ENCODE measurements around the gene PAX8. TPM values are rescaled to one million over a fixed set of nuclear protein-coding genes. Genes with fewer than 3 reads are reported as not detected.

The PAX8 gene
- total and polyA plus RNA-seq, 2 of the 13 experiments (the other 11 are each of a cell fraction or from before 2014, with no cell fraction given), result 1.5 to 8.8 TPM

- TF ChIP-seq ZNF574 (CRISPR knock-in tag; IDR thresholded peaks at IDR 0.05) (peak; percentile 10; the same call in 1 of the 2 replicates), NR2F1 (CRISPR knock-in tag; IDR thresholded peaks at IDR 0.05) (peak; percentile 25 to 39; a peak in 1 of 4 replicates), ZNF263 (CRISPR knock-in tag; IDR thresholded peaks at IDR 0.05) (peak; percentile 73; the same call in 1 of the 2 replicates), FOXK1 (CRISPR knock-in tag; IDR thresholded peaks at IDR 0.05; ENCODE audit: borderline replicate concordance, low read depth) (peak; percentile 70; the same call in 1 of the 2 replicates), MAX (IDR thresholded peaks at IDR 0.05) (peak; percentile 12; the same call in 1 of the 2 replicates), RXRB (CRISPR knock-in tag; IDR thresholded peaks at IDR 0.05; ENCODE audit: borderline replicate concordance) (peak; percentile 72), SYNCRIP (IDR thresholded peaks at IDR 0.05; ENCODE audit: insufficient read depth, low read depth, low read length) (no peak), SALL1 (CRISPR knock-in tag; IDR thresholded peaks at IDR 0.05) (peak; percentile 65), SOX6 (IDR thresholded peaks at IDR 0.05) (no peak), SOX6 (CRISPR knock-in tag; IDR thresholded peaks at IDR 0.05) (0 out of 2 replicates have a peak, but pooled peaks have one; percentile 13), POLR2A (IDR thresholded peaks at IDR 0.05; ENCODE audit: insufficient read depth in 1 of 2, low read depth in 2 of 2, low read length in 2 of 2) (peak in 1 of 2 experiments; percentile 31; a peak in 1 of 4 replicates), ZNF687 (CRISPR knock-in tag; IDR thresholded peaks at IDR 0.05) (peak; percentile 60), UBTF (CRISPR knock-in tag; IDR thresholded peaks at IDR 0.05) (0 out of 2 replicates have a peak, but pooled peaks have one; percentile 22), ATF2 (CRISPR knock-in tag; IDR thresholded peaks at IDR 0.05) (no peak)
Observed at GRCh38 chr2:113181258-113182051, 97.3 kb downstream of the PAX8 start (continued).
